Stimulated activated CD8-positive, alpha-beta memory T cell treated with anti-CD3 and anti-CD28 coated beads, Interleukin-2, amount 100 ng/mL, for 1 hour (primary cell): ENCODE results near the gene HLA-DQA1.
"Not testable (repeated sequence)": the region's sequence is repeated elsewhere in the genome, so short reads cannot be mapped to it uniquely, and the experiment has no call there.

ENCODE experiments used
- DNase-seq, 2 donors: peaks; one replicate each; pipeline ENCODE4 v3.0.0-alpha.2; 2020; ENCODE audit warnings: low read depth in 2 of 2

The HLA-DQA1 gene

DNA sequence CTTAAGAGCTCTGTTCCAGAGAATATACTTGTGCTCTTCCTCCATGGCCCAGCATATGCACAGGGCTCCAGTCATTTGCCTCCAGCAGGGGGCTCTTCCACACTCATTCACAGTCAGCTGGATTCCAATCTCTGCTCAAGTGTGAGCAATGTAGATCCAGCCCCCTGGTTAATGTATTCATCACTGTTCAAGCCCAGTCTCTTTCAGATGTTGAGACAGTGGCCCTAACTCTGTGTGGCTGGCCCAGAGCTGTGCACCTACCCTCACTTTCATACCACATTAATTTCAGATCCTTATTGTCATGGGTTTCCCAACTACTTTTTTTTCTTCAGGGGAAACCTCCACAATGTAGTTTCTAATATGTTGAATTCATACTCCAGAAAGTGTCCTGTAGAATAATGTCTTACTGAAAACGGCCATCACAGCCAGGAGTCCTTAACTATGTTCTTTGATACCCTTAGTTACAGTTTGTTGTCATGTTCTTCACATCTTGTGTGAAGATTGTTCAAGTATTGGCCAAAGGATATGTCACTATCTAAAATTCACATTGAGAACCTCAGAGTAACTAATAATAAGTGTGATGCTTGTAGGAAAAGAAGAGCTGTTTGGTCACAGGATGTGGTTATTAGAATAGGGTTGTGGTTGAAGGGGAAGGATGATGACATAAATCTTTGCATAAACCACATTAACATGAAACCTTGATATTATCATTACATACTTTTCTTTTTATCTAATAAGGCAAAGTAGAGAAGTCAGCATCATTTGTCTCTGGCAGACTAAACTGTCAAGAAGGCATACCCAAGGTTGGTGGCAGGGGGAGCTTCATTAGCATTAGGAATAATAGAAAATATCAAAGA lies 14.4 kb upstream of the HLA-DQA1 start:
- DNase-seq = no peak

DNA sequence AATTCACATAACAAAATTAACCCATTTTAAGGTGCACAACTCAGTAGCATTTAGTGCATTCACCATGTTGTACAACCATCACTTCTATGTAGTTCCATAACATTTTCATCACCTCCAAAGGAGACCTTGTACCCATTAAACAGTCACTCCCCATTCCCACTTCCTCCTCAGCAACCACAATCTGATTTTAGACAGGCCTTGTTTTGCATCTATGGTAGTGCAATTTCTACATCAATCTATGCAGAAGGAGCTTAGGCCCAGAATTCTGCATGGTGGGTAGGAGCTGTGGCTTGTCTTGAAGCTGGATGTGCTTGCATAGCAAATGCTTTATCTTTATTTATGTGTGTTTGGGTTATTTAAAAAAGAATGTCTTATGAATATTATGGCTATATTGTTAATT lies 13.5 kb upstream of the HLA-DQA1 start:
- no peak for DNase-seq

DNA sequence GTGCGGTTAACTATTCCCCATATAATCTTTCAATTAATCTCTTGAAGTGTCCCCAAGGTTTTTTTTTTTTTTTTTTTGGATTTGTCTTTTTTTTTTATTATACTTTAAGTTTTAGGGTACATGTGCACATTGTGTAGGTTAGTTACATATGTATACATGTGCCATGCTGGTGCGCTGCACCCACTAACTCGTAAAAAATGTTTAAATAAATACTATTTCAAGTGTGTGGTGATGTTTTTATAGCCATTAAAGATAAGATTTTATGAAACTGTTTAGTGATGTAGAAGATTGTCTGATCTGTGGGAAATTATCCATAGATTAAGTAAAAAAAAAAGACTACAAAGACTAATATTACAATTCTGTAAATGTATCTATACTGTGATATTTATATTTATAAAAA lies 12.6 kb upstream of the HLA-DQA1 start:
- no peak for DNase-seq

DNA sequence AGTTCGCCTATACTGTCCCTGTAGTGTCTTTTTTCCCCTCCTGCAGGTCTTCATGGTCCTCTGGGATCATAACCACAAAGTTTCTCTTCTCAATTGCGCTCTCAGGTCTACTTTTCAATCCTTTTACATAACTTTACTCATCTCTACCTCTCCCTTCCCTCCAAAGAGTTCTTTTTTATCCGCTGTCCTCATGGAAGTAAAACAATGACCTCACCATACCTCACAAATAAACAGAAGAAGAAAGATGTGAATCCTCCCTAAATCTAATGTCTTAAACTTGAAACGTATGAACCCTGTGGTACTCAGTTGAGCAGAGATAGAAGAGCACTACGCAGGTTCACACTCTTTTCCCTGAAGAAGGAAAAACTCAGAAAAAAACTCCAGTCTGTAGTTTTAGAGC lies 12.1 kb upstream of the HLA-DQA1 start:
- no peak for DNase-seq

DNA sequence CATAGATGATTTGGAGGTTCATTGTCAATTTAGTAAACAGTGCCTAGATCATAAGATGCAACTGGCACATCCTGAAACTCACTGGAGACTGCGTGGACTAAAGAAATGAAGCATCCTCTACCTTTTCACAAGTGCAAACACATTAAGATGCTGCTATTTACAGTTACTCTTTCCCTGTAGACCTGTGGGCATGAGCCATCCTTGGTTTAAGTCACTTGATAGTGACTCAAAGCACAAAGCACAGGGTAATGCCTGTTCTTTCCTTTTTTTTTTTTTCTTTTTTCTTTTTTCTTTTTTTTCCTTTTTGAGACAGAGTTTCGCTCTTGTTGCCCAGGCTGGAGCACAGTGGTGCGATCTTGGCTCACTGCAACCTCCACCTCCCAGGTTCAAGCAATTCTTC lies 10.0 kb upstream of the HLA-DQA1 start:
- DNase-seq = no peak

DNA sequence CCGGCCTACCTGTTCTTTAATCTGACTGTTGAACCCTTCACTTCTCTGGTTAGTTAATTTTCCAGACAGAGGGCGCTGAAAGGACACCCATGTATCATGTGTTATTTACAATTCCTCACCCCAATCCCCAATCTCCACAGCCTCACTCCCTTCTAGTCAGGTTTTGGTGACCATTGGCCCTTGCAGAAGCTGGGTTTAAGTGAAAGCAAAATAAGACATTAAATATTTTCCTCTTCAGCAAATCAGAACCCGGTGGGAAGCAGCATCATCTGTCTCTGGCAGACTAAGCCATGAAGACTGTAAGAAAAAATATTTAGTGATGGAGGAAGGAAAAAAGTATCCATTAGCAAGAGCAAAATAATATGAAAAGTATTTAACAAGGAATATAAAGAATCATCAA lies 9.4 kb upstream of the HLA-DQA1 start:
- DNase-seq = no peak

DNA sequence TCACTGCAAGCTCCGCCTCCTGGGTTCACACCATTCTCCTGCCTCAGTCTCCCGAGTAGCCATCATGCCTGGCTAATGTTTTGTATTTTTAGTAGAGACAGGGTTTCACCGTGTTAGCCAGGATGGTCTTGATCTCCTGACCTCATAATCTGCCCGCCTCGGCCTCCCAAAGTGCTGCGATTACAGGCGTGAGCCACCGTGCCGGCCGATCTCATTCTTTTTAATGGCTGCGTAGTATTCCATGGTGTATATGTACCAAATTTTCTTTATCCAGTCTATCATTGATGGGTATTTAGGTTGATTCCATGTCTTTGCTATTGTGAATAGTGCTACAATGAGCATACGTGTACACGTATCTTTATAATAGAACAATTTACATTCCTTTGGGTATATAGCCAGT lies 7.4 kb upstream of the HLA-DQA1 start:
- not testable (repeated sequence) for DNase-seq

DNA sequence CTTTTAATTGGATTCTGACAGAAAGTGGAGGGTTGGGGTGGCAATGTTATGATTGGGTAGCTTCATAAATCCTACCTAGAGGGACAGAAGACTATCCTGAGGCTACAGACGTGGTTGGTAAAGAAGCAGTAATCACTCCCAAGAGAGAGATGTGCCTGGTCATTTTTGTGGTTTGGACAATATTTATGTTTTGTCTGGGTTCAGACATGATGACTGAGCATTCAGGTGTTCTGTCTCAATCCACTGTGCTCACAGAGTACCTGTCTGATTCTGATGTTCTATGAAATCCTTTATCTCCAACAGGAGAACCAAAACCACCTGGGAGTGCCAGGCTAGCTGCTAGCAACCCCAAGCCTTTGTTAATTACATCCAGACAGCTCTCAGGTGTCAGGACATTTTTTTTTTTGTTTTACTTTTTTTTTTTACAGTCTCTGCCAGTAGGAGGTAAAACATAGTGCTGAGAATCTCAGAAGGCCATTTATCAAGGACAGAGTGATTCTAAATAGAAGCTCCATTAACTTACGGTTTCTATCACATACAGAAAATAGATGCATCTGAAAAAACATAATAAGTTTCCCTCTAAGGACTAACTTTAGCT lies 1.6 kb upstream of the HLA-DQA1 start:
- no peak for DNase-seq

DNA sequence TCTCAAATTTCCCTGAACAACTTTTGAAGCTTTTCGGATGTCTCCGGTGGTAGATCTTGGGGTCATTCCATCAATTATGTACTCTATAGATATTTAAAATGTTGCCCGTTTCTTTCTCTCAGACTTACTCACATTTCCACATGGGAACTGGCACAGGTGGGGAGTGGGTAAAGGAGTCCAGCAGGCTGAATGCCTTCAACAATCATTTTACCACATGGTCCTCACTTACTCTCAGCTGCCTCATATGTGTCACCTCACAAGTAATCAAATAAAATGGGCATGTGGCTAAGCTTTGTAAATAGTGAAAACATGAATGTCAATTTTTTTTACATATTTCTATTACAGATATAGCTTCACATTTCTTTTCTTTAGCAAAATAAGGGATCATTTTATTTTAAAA lies 677 bp downstream of the HLA-DQA1 start:
- DNase-seq = no peak

DNA sequence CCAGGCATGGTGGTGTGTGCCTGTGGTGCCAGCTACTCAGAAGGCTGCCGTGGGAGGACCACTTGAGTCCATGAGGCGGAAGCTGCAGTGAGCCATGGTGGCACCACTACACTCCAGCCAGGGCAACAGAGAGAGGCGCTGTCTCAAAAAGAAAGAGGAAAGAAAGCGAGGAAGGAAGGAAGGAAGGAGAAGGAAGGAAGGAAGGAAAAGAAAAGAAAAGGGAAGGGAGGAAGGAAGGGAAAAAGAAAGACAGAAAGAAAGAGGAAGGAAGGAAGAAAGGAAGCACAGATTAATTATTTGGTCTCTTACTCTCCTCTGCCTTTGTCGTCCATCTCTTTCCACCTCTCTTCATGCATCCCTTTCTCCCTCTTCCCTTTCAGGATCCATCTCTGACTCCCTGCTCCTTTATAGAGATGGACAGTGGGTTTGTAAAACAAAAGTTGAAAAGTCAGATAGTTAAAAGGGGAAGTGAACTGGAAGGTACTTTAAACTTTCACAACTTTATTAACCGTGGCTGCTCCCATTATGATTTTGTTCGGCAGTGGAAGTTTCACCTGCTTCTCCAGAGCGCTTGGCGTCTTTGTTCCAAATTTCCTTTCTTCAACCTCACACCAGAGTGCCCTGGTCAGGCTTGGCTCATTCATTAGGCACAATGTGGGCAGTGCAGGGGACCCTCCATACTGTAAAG lies 1.5 kb downstream of the HLA-DQA1 start:
- no peak for DNase-seq

DNA sequence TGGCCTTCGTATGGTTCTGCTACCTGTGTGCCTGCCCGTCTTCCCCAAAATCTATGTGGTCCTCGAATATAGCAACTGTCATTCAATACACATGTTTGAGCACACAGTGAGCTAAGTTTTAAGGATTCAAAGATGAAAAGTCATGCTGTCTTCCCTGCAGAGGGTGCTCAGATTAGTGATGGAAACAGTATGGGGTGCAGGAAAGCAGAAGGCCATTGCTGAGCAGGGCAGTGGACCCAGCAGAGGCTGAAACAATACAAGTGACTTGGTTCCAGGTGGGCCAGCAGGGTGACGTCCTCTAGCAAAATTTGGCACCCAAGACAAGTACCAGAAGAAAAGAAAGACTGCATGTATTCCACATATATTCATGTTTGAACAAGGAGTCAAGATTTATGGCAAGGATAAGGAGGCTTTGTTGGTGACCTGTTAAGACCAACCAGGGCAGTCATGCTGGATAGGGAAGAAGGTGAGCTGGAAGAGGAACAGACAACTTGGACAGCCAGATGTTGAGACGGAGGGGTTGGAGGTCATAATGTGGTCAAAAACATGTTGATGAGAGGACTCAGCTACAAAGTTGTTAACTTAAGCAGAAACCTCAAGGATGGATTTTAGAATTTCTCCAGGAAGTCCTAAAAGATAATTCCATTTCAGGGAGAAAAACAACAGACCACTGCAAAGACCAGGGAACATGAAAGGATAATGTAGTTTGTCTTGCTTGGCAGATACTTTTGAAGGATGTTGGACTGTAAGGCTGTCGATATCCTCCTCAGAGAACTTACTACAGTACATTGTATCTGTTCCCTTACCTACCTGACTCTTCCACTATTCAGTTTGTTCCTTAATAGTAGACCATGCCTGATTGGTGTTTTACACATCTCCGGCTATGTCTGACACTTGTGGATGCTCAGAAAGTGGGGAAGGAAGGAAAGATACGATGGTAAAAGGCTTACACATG lies 2.5 kb downstream of the HLA-DQA1 start:
- no peak for DNase-seq

DNA sequence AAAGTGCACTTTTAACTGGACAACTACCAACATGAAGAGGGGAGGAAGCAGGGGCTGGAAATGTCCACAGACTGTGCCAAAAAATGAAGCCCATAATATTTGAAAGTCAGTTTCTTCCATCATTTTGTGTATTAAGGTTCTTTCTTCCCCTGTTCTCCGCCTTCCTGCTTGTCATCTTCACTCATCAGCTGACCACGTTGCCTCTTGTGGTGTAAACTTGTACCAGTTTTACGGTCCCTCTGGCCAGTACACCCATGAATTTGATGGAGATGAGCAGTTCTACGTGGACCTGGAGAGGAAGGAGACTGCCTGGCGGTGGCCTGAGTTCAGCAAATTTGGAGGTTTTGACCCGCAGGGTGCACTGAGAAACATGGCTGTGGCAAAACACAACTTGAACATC lies 3.9 kb downstream of the HLA-DQA1 start:
- DNase-seq = no peak

DNA sequence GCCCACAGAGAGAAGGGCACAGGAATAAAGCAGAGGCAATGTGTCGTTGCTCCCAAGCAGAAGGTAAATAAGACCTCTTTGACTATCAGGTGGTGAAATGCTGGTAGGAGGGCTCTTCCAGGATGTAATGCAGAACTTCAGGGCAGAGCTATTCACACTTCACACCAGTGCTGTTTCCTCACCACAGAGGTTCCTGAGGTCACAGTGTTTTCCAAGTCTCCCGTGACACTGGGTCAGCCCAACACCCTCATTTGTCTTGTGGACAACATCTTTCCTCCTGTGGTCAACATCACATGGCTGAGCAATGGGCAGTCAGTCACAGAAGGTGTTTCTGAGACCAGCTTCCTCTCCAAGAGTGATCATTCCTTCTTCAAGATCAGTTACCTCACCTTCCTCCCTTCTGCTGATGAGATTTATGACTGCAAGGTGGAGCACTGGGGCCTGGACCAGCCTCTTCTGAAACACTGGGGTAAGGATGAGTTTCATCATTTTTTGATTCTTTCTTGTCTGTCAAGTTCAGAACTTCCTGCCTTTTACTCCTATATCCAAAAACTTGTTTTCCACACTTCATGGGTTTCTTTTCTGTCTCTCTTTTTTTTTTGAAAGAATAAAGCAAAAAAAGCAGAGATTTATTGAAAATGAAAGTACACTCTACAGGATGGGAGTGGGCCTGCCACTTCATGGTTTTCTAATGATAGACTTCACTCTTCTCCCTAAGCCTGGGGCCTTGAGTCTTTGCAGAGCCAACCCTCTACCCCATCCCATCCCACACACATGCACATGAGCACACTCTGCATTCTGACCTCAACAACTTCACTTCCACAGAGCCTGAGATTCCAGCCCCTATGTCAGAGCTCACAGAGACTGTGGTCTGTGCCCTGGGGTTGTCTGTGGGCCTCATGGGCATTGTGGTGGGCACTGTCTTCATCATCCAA lies 4.8 kb downstream of the HLA-DQA1 start:
- not testable (repeated sequence) for DNase-seq

DNA sequence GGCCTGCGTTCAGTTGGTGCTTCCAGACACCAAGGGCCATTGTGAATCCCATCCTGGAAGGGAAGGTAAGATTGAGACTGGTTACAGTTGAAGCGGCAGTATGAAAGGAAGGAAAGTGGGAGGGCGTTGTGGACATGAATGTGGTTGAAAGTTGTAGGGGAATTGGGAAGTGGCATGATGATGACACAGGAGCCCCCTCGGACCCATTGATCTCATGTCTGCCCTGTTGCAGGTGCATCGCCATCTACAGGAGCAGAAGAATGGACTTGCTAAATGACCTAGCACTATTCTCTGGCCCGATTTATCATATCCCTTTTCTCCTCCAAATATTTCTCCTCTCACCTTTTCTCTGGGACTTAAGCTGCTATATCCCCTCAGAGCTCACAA lies 5.5 kb downstream of the HLA-DQA1 start:
- DNase-seq = no peak

DNA sequence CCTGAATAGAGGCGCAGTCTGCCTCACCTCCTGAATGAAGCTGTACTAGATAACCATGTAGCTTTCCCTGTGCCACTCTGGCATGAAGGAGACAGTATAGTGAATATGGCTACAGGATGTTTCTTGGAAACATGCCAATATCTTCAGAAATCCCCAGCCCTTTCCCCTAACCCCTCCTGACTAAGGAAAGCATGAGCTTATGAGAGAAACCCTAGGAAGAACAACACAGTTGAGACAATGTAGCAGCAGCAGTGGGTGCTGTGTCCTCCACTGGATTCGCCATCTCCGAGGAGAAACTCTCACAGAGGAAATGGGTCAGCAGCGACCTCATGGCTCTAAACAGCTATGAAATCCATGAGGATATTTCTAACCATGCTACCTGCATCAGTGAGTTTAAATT lies 6.7 kb downstream of the HLA-DQA1 start:
- no peak for DNase-seq

DNA sequence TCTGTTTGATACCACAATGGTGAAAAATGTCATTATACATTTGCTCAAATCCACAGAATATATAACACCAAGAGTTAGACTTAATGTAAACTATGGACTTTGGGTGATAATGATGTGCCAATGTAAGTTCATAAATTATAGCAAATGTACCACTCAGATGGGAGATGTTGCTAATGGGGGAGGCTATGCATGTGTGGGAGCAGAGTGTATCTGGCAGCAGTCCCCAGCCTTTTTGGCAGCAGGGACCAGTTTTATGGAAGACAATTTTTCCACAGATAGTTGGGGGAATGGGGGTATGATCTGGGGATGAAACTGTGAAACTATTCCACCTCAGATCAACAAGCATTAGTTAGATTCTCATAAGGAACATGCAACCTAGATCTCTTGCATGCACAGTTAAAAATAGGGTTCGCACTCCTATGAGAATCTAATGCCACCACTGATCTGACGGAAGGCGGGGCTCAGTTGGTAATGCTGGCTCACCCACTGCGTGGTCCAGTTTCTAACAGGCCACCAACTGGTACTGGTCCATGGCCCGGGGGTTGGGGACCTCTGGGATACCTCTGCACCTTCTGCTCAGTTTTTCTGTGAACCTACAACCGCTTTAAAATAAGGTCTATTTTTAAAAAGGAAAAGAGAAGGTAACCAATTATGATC lies 8.0 kb downstream of the HLA-DQA1 start:
- no peak for DNase-seq

DNA sequence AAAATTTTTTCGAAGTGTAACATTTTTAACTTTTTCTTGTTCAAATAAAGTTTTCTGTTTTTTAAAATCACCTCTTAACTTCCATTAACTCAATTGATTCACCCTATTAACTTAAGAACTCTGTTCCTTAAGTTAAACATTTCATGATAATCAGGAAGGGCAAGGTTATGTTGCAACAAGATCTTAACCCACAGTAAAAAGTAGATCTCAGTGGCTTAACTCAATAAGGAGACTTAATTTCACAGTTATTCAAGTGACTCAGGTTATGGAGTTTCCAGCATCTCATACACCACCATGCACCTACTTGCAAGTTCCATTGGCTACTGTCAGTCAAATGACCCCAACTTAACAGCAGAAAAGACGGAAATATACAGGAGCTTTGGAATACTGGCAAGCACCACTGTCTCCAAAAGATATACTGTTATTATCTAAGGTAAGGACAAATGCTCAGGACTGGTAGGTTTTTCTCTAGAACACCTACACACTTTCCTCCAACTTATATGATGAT lies 18.1 kb downstream of the HLA-DQA1 start:
- no peak for DNase-seq

DNA sequence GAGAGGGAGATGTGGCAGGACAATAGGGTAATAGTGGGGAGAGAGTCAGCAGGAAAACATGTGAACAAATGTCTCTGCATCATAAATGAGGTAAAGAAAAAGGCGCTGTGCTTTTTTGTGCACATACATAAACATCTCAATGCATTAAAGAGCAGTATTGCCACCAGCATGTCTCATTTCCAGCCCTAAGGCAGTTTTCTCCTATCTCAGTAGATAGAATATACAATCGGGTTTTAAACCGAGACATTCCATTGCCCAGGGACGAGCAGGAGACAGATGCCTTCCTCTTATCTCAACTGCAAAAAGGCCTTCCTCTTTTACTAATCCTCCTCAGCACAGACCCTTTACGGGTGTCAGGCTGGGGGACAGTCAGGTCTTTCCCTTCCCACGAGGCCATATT lies 20.1 kb downstream of the HLA-DQA1 start:
- DNase-seq = not testable (repeated sequence)

DNA sequence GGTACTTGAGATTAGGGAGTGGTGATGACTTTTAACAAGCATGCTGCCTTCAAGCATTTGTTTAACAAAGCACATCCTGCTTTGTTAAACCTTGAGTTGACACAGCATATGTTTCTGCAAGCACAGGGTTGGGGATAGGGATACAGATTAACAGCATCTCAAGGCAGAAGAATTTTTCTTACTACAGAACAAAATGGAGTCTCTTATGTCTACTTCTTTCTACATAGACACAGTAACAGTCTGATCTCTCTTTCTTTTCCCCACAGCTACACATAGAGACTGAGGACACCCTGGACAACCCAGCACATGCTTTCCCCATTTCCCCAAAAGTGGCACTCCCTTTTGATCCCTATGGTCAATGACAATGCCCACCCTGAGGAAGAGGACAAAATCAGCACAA lies 20.6 kb downstream of the HLA-DQA1 start:
- not testable (repeated sequence) for DNase-seq
